Measurements from ENCODE around the gene BABAM2.
"Not testable (repeated sequence)": the region's sequence is repeated elsewhere in the genome, so short reads cannot be mapped to it uniquely, and the experiment has no call there.

The BABAM2 gene

GRCh38 chr2:28325567-28326468 lies 435.3 kb downstream of the BABAM2 start:
- H3K36me3 ChIP-seq = peaks cover 8% of the 10 kb centered on the region; the same call in 1 of the 2 replicates
- H3K4me2 ChIP-seq = no peak overlapping the region
- peaks cover 31% of the 10 kb centered on the region for H3K4me1 ChIP-seq
- H3K27me3 ChIP-seq = no peaks in the 10 kb centered on the region
- H4K20me1 ChIP-seq = no peaks in the 10 kb centered on the region
- no peak overlapping the region for H3K4me3 ChIP-seq
- no peak overlapping the region for H3K27ac ChIP-seq
- no peak for TF ChIP-seq Cebpa-rat (IDR thresholded peaks at IDR 0.05)
- H3K9ac ChIP-seq = no peak overlapping the region
- H3K9me3 ChIP-seq = no peaks in the 10 kb centered on the region

GRCh38 chr2:28326469-28326805 lies 435.9 kb downstream of the BABAM2 start:
- Histone ChIP-seq H3K9me3 (no peaks in the 10 kb centered on the region; the same call in 1 of the 2 replicates), H3K4me1 (peaks cover 25% of the 10 kb centered on the region), H3K9ac (no peak overlapping the region), H3K4me3 (no peak overlapping the region), H4K20me1 (no peaks in the 10 kb centered on the region), H3K36me3 (peaks cover 8% of the 10 kb centered on the region; the same call in 1 of the 2 replicates), H3K27me3 (no peaks in the 10 kb centered on the region), H3K4me2 (no peak overlapping the region), H3K27ac (no peak overlapping the region)
- TF ChIP-seq Cebpa-rat (IDR thresholded peaks at IDR 0.05) = no peak

- H3K36me3 ChIP-seq = peaks cover 10% of the 10 kb centered on the region; the same call in 1 of the 2 replicates
- peaks cover 20% of the 10 kb centered on the region for H3K4me1 ChIP-seq
- no peak overlapping the region for H3K27ac ChIP-seq
- H3K4me3 ChIP-seq = no peak overlapping the region
- H3K9me3 ChIP-seq = no peaks in the 10 kb centered on the region; the same call in 1 of the 2 replicates
- no peaks in the 10 kb centered on the region for H3K27me3 ChIP-seq
- TF ChIP-seq Cebpa-rat (IDR thresholded peaks at IDR 0.05) = no peak
- 0 out of 2 replicates have a peak overlapping the region, but pooled peaks have one; percentile 26 for H3K4me2 ChIP-seq
- H4K20me1 ChIP-seq = no peaks in the 10 kb centered on the region
- H3K9ac ChIP-seq = no peak overlapping the region
Observed at GRCh38 chr2:28326881-28327505, 436.5 kb downstream of the BABAM2 start.

GRCh38 chr2:28327581-28327955 lies 437.0 kb downstream of the BABAM2 start:
- Histone ChIP-seq H3K36me3 (peaks cover 11% of the 10 kb centered on the region; the same call in 1 of the 2 replicates), H3K4me3 (no peak overlapping the region), H3K27ac (no peak overlapping the region), H3K9ac (no peak overlapping the region), H3K4me2 (peak overlapping the region; percentile 26), H3K4me1 (peaks cover 18% of the 10 kb centered on the region), H3K27me3 (no peaks in the 10 kb centered on the region), H4K20me1 (no peaks in the 10 kb centered on the region), H3K9me3 (no peaks in the 10 kb centered on the region; the same call in 1 of the 2 replicates)
- TF ChIP-seq Cebpa-rat (IDR thresholded peaks at IDR 0.05) = no peak

- H3K27me3 ChIP-seq = no peaks in the 10 kb centered on the region
- peaks cover 16% of the 10 kb centered on the region; the same call in 1 of the 2 replicates for H3K36me3 ChIP-seq
- H4K20me1 ChIP-seq = no peaks in the 10 kb centered on the region
- no peak overlapping the region for H3K27ac ChIP-seq
- no peak for TF ChIP-seq Cebpa-rat (IDR thresholded peaks at IDR 0.05)
- H3K4me2 ChIP-seq = peak overlapping the region; percentile 26
- no peak overlapping the region for H3K9ac ChIP-seq
- no peaks in the 10 kb centered on the region; the same call in 1 of the 2 replicates for H3K9me3 ChIP-seq
- H3K4me1 ChIP-seq = peaks cover 22% of the 10 kb centered on the region
- no peak overlapping the region for H3K4me3 ChIP-seq
Observed at GRCh38 chr2:28327956-28328922, 437.7 kb downstream of the BABAM2 start.

GRCh38 chr2:28329184-28329583 lies 438.7 kb downstream of the BABAM2 start:
- Histone ChIP-seq H3K4me2 (no peak overlapping the region), H4K20me1 (no peaks in the 10 kb centered on the region), H3K9me3 (no peaks in the 10 kb centered on the region; the same call in 1 of the 2 replicates), H3K9ac (no peak overlapping the region), H3K27ac (no peak overlapping the region), H3K4me3 (no peak overlapping the region), H3K36me3 (peaks cover 16% of the 10 kb centered on the region; the same call in 1 of the 2 replicates), H3K4me1 (peaks cover 32% of the 10 kb centered on the region), H3K27me3 (no peaks in the 10 kb centered on the region)
- TF ChIP-seq Cebpa-rat (IDR thresholded peaks at IDR 0.05) = no peak

- not testable (repeated sequence) for H3K9me3 ChIP-seq, H3K4me3 ChIP-seq, H3K4me2 ChIP-seq, H4K20me1 ChIP-seq, H3K9ac ChIP-seq, H3K27me3 ChIP-seq, H3K27ac ChIP-seq
- H3K4me1 ChIP-seq = peaks cover 37% of the 10 kb centered on the region
- peaks cover 16% of the 10 kb centered on the region; the same call in 1 of the 2 replicates for H3K36me3 ChIP-seq
Observed at GRCh38 chr2:28330722-28331121, 440.2 kb downstream of the BABAM2 start.

- H3K4me3 ChIP-seq, H3K9ac ChIP-seq, H3K9me3 ChIP-seq, H3K27me3 ChIP-seq, H3K27ac ChIP-seq, H3K4me2 ChIP-seq, H4K20me1 ChIP-seq: not testable (repeated sequence)
- Histone ChIP-seq H3K4me1 (peaks cover 37% of the 10 kb centered on the region), H3K36me3 (peaks cover 16% of the 10 kb centered on the region; the same call in 1 of the 2 replicates)
Observed at GRCh38 chr2:28331797-28332196, 441.3 kb downstream of the BABAM2 start.

- no peak overlapping the region for H3K9ac ChIP-seq
- no peak overlapping the region for H3K27ac ChIP-seq
- no peak overlapping the region for H3K4me3 ChIP-seq
- TF ChIP-seq Cebpa-rat (IDR thresholded peaks at IDR 0.05) = no peak
- H3K27me3 ChIP-seq = no peaks in the 10 kb centered on the region
- peaks cover 28% of the 10 kb centered on the region for H3K4me1 ChIP-seq
- no peaks in the 10 kb centered on the region; the same call in 1 of the 2 replicates for H3K9me3 ChIP-seq
- H3K36me3 ChIP-seq = peaks cover 16% of the 10 kb centered on the region; the same call in 1 of the 2 replicates
- H3K4me2 ChIP-seq = no peak overlapping the region
- no peaks in the 10 kb centered on the region for H4K20me1 ChIP-seq
Observed at GRCh38 chr2:28332696-28333095, 442.2 kb downstream of the BABAM2 start.
